ENCODE results near the gene SH3TC1.

SH3TC1 gene

GRCh38 chr4:8272472-8273428, 73.7 kb downstream of the SH3TC1 start:
- no peak for TF ChIP-seq CTCF (conservative IDR thresholded peaks at IDR 0.05; ENCODE audit: low read depth)
- no peak overlapping the region for H3K27ac ChIP-seq
- no peak for DNase-seq (ENCODE audit: low spot score)
- ChIA-PET CTCF (no interaction called here), POLR2A (ENCODE audit: low non-redundant PET) (no interaction called here)

DNA sequence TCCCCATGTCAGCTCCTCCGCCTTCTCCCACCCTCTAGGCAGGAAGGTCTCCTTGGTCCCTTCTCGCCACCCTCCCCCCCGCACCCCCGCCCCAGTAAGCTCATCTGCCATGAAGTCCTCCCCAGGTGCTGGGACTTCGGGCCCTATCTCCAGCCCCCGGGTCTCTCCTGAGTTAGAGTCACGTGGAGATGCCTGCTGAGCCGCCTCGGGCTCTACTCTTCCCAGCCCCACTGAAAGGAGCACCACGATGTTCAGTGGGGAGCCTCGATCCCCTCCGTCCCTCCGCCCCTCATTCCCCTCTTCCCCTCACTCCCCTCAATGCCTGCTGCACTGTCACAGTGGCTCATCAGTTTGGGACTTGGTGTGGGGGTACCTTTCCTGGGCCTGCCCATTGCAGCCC, 74.4 kb downstream of the SH3TC1 start:
- ChIA-PET CTCF (no interaction called here), POLR2A (ENCODE audit: low non-redundant PET) (no interaction called here)
- DNase-seq (ENCODE audit: low spot score), result no peak
- TF ChIP-seq CTCF (conservative IDR thresholded peaks at IDR 0.05; ENCODE audit: low read depth), result no peak
- no peak overlapping the region for H3K27ac ChIP-seq

GRCh38 chr4:8274066-8274652, 75.1 kb downstream of the SH3TC1 start:
- no peak for TF ChIP-seq CTCF (conservative IDR thresholded peaks at IDR 0.05; ENCODE audit: low read depth)
- POLR2A ChIA-PET (ENCODE audit: low non-redundant PET), result no interaction called here
- no peak for DNase-seq (ENCODE audit: low spot score)
- H3K27ac ChIP-seq, result no peak overlapping the region
- CTCF ChIA-PET, result no interaction called here

DNA sequence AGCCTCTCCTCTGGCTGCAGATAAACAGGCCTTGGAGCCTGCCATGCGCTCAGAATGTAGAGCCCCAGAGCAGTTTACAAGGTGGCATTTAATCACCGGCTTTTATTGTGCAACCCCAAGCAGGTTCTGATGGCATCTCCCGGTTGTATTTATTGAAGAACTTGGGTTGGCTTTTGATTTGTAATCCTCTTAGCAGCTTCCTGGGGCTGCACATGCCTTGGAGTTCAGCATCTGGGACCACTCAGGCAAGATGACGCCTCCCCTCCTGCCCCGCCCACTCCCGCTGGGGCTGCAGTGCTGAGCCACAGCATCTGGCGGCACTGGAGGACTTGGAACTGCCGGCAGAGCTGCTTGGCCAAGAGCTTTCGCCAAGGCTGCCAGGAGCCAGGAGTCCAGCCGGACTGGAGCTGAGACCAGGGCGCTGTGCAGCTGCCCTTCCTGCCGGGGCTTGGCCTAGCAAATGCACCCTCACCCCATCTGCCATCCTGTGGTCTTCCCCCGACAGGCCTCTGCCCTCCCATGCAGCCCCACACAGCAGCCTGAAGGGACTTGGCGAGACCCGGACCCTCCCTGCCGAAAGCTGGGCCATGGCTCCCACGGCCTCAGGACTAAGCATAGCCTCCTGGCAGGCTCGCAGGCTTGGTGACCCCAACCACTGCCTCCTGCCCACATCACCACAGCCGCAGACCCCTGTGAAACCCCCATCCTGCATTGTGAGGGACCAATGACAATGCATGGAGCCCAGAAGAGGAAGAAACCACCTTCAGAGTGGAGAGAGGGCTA, 75.9 kb downstream of the SH3TC1 start:
- POLR2A ChIA-PET (ENCODE audit: low non-redundant PET), result no interaction called here
- H3K27ac ChIP-seq, result no peak overlapping the region
- DNase-seq (ENCODE audit: low spot score), result no peak
- CTCF ChIA-PET, result interaction anchor here (0.6 kb wide), 1 partner anchor 1161 kb away, joined by 3 read pairs; no protein-coding TSS in a partner anchor
- no peak for TF ChIP-seq CTCF (conservative IDR thresholded peaks at IDR 0.05; ENCODE audit: low read depth)

- H3K27ac ChIP-seq, result no peak overlapping the region
- no peak for DNase-seq (ENCODE audit: low spot score)
- ChIA-PET POLR2A (ENCODE audit: low non-redundant PET) (no interaction called here), CTCF (interaction anchor here (0.6 kb wide), 1 partner anchor 1162 kb away, joined by 3 read pairs; no protein-coding TSS in a partner anchor)
- TF ChIP-seq CTCF (conservative IDR thresholded peaks at IDR 0.05; ENCODE audit: low read depth), result no peak
Observed at GRCh38 chr4:8275548-8275910, 76.4 kb downstream of the SH3TC1 start.
